Activated CD4-positive, alpha-beta memory T cell treated with anti-CD3 and anti-CD28 coated beads for 36 hours (primary cell): Measurements from ENCODE around the gene ADO. TPM values are rescaled to one million over a fixed set of nuclear protein-coding genes. Genes with fewer than 3 reads are reported as not detected.
A peak's percentile ranks its signal among the peaks of the same experiment; 100 is the strongest.

Experiments used
- CTCF ChIA-PET: fragments of 350-600 bp; sonication (Branson Sonifier 250); formaldehyde crosslinking; loops from one replicate; lab custom pipeline; 2021; ENCODE audit warnings: antibody characterized with exemption, inconsistent platforms; lab: Charles Lee
- POLR2A ChIA-PET: fragments of 350-600 bp; sonication (Branson Sonifier 250); formaldehyde crosslinking; loops from one replicate; lab custom pipeline; 2021; ENCODE audit warnings: antibody characterized with exemption; lab: Charles Lee
- DNase-seq: peaks from one replicate; pipeline ENCODE4 v3.0.0-alpha.2; 2020
- H3K27ac Mint-ChIP-seq: one replicate; pipeline ENCODE4 v1.8.0; 2021; ENCODE audit warnings: mixed read lengths
- H3K27me3 Mint-ChIP-seq: one replicate; pipeline ENCODE4 v1.8.0; 2021; ENCODE audit warnings: mixed read lengths
- H3K36me3 Mint-ChIP-seq: one replicate; pipeline ENCODE4 v1.8.0; 2021; ENCODE audit warnings: mixed read lengths
- H3K4me1 Mint-ChIP-seq: one replicate; pipeline ENCODE4 v1.8.0; 2021; ENCODE audit warnings: low read depth, mixed read lengths
- H3K4me3 Mint-ChIP-seq: one replicate; pipeline ENCODE4 v1.8.0; 2021; ENCODE audit warnings: mild to moderate bottlenecking, mixed read lengths
- H3K9me3 Mint-ChIP-seq: one replicate; pipeline ENCODE4 v1.8.0; 2021; ENCODE audit warnings: mixed read lengths
- intact Hi-C: fragments of 100-400 bp; cut with micrococcal nuclease; formaldehyde crosslinking; loops from one replicate; pipeline ENCODE4 v1.15.1; 2023
- total RNA-seq, 2 experiments: library from RNA; stranded (reverse); gene quantifications; one replicate each; pipeline ENCODE4 v1.2.3, GENCODE V29; 2021

ADO gene
- total RNA-seq, 2 experiments from 2014 or later, result 26.7 to 27.1 TPM

- H3K36me3 Mint-ChIP-seq, result peaks cover 21% of the 10 kb centered on the region
- peaks cover 38% of the 10 kb centered on the region for H3K4me1 Mint-ChIP-seq
- intact Hi-C loops, result loop anchor here (1.0 to 10.0 kb wide), 5 partner anchors 234 to 854 kb away; no protein-coding TSS in a partner anchor
- no peak overlapping the region for H3K27ac Mint-ChIP-seq
- peaks cover 9% of the 10 kb centered on the region for H3K27me3 Mint-ChIP-seq
- ChIA-PET CTCF (interaction anchor here (1.3 to 4.6 kb wide), 6 partner anchors 33 to 316 kb away, joined by 3 to 33 read pairs (median 6); partner anchors contain the start of genes EGR2 and NRBF2), POLR2A (no interaction called here)
- DNase-seq, result no peak
- H3K9me3 Mint-ChIP-seq, result peaks cover 22% of the 10 kb centered on the region
- H3K4me3 Mint-ChIP-seq, result no peak overlapping the region
Measured at GRCh38 chr10:62850646-62851045, 46.1 kb downstream of the ADO start.

GRCh38 chr10:62851442-62851841 is 46.9 kb downstream of the ADO start:
- peak; percentile 55 for DNase-seq
- intact Hi-C loops, result loop anchor here (1.0 to 10.0 kb wide), 5 partner anchors 233 to 853 kb away; no protein-coding TSS in a partner anchor
- ChIA-PET POLR2A (interaction anchor here (1.0 to 2.8 kb wide), 3 partner anchors 10 to 141 kb away, joined by 3 to 21 read pairs (median 6); partner anchors contain the start of gene EGR2), CTCF (interaction anchor here (0.6 to 4.6 kb wide), 15 partner anchors 8 to 844 kb away, joined by 3 to 33 read pairs (median 4); partner anchors contain the start of gene EGR2)
- peaks cover 46% of the 10 kb centered on the region for H3K4me1 Mint-ChIP-seq
- H3K9me3 Mint-ChIP-seq, result peaks cover 21% of the 10 kb centered on the region
- H3K4me3 Mint-ChIP-seq, result no peak overlapping the region
- H3K27ac Mint-ChIP-seq, result no peak overlapping the region
- H3K27me3 Mint-ChIP-seq, result peaks cover 8% of the 10 kb centered on the region
- H3K36me3 Mint-ChIP-seq, result peaks cover 20% of the 10 kb centered on the region

DNA sequence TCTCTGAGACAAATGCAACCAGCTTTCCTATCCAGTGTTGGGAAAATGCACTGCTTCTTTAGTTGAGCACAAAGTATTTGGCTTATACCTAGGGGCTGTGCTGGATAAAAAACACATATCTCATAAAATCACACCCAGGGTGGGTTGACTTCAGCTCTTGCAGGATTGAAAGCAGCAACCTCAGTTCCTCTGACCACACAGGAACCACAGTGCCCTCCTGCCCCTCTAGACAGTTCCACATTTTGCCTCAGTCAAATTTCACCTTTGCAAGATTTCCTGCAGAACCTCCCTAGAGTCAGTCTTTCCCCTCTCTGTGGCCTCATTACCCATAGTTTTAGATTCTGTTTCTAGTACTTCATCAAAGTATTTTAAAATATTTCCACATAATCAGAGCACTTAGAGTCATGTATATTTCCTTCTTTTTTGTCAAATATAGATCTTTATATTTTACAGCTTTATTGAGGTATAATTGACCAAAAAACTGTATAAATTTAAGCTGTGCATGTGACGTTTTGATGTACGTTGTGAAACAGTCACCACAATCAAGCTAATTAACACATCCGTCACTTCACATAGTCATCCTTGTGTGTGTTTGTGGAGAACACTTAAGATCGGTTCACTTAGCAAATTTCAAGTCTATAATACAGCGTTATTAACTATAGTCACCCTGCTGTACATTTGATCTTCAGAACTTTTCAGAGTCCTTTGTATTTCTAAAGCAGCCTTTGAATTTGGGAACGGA is 48.6 kb downstream of the ADO start:
- Mint-ChIP-seq H3K27me3 (peaks cover 5% of the 10 kb centered on the region), H3K9me3 (peaks cover 5% of the 10 kb centered on the region), H3K4me3 (no peak overlapping the region), H3K4me1 (peaks cover 59% of the 10 kb centered on the region), H3K36me3 (peaks cover 6% of the 10 kb centered on the region), H3K27ac (peak overlapping the region; percentile 62)
- ChIA-PET POLR2A (interaction anchor here (0.9 to 2.8 kb wide), 10 partner anchors 8 to 281 kb away, joined by 3 to 21 read pairs (median 4); partner anchors contain the start of genes EGR2 and NRBF2), CTCF (interaction anchor here (1.0 to 4.6 kb wide), 5 partner anchors 17 to 305 kb away, joined by 3 to 33 read pairs (median 6); partner anchors contain the start of gene EGR2)
- DNase-seq, result peak; percentile 67
- intact Hi-C loops, result loop anchor here (1.0 to 10.0 kb wide), 7 partner anchors 74 to 852 kb away; no protein-coding TSS in a partner anchor

GRCh38 chr10:62853710-62854109 is 49.2 kb downstream of the ADO start:
- ChIA-PET CTCF (interaction anchor here (1.0 to 4.6 kb wide), 4 partner anchors 37 to 305 kb away, joined by 3 to 33 read pairs (median 13); partner anchors contain the start of gene EGR2), POLR2A (interaction anchor here (0.9 to 2.8 kb wide), 8 partner anchors 8 to 281 kb away, joined by 3 to 21 read pairs (median 4); partner anchors contain the start of genes EGR2 and NRBF2)
- H3K27me3 Mint-ChIP-seq, result peaks cover 5% of the 10 kb centered on the region
- peak overlapping the region; percentile 4 for H3K4me3 Mint-ChIP-seq
- intact Hi-C loops, result loop anchor here (1.0 to 10.0 kb wide), 7 partner anchors 75 to 851 kb away; no protein-coding TSS in a partner anchor
- H3K4me1 Mint-ChIP-seq, result peaks cover 59% of the 10 kb centered on the region
- H3K27ac Mint-ChIP-seq, result peak overlapping the region; percentile 62
- H3K9me3 Mint-ChIP-seq, result no peaks in the 10 kb centered on the region
- DNase-seq, result peak; percentile 81
- no peaks in the 10 kb centered on the region for H3K36me3 Mint-ChIP-seq

DNA sequence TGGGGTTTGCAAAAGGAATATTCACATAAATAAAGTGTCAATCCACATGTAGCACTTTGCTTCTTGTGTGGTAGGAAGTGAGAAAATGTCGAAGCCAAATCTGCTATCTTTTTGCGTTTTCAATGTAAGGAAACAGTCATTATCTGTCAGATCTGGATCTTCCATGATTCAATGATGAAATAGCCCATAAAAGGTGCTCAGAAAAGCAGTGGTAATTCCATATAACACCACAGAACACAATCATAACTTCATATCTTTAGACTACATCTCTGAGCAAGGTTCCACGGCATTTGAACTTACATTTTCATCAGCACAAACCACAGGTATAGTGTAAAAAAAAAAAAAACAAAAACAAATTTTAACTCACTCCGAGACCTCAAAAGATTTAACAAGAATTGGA is 51.5 kb downstream of the ADO start:
- no peak overlapping the region for H3K4me3 Mint-ChIP-seq
- peaks cover 65% of the 10 kb centered on the region for H3K4me1 Mint-ChIP-seq
- no peaks in the 10 kb centered on the region for H3K9me3 Mint-ChIP-seq
- peak overlapping the region; percentile 49 for H3K27ac Mint-ChIP-seq
- ChIA-PET CTCF (no interaction called here), POLR2A (no interaction called here)
- no peak for DNase-seq
- intact Hi-C loops, result loop anchor here (1.0 to 10.0 kb wide), 13 partner anchors 14 to 849 kb away; partner anchors contain the start of genes EGR2 and NRBF2
- H3K36me3 Mint-ChIP-seq, result no peaks in the 10 kb centered on the region
- peaks cover 4% of the 10 kb centered on the region for H3K27me3 Mint-ChIP-seq

Other genes starting within 250 kb of the ADO start
- gene EGR2, start 11.6 kb downstream of the ADO start, total RNA-seq, result 10 to 100 TPM; 66.9 to 68.2 TPM